ENCODE measurements around the gene GPR141.

GPR141 gene, protein sequence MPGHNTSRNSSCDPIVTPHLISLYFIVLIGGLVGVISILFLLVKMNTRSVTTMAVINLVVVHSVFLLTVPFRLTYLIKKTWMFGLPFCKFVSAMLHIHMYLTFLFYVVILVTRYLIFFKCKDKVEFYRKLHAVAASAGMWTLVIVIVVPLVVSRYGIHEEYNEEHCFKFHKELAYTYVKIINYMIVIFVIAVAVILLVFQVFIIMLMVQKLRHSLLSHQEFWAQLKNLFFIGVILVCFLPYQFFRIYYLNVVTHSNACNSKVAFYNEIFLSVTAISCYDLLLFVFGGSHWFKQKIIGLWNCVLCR

DNA sequence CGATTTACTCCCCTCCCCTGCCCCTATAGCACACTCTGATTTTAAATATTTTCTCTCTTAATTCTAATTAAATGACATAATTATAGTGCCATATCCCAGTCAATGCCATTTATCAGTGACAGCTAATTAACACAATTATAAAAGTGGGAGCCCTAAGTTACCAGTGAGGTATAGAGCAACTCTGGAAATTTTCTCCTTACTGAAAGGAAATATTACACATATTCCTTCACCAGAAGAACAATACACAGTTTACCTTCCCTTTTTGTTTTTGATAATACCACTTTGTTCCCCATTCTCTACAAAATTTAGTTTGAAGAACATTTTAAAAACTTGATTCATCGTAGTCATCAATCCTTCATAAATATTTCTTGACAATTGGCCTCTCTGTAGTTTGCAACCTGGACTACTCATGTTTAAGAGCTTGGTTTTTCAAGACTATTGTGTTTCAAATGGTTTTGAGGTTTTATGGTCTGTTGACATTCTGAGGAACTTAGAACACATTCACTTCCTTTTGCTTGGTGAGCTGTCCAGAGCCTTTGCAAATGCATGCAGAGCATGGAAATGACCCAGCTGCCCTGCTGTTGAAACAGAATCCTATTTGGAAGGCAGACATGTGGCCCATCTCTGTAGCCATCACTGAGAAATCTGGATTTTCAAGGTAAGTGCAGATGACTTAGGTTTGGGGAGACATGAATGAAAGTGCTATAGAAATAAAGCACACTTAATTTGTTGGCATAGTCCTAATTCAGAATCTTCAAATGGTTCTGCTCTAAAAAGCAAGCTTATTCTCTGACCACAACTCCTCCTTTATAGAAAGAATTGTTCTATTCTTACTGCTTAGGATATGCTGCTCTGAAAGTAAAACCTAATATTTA is at the start of gene GPR141:
Gene GPR141, plus strand, starts transcription at position 521 of the 875 bp plus-strand sequence. CDS start 56,628 bp downstream, outside the sequence.
- peak; percentile 73 for DNase-seq (ENCODE audit: low spot score)

DNA sequence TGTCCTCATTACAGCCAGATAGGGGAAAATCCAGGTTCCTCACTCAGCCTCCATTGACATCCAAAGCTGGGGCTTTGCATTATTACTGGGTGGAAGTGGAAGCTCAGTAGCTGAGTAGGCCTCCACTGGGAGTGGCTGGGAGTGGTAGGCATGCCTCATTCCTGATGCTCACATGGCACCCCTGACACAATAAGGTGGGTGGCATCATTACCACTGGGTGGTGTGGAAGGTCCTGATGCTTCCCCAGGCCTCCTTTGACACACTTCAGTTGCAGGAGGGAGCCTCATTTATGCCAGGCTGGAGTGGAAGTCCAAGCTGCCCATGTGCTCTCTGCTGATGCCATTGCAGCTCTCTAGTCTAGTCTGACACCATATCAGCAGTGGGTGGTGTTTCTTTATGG is 48.2 kb upstream of the GPR141 start:
- DNase-seq (ENCODE audit: low spot score), result no peak

DNA sequence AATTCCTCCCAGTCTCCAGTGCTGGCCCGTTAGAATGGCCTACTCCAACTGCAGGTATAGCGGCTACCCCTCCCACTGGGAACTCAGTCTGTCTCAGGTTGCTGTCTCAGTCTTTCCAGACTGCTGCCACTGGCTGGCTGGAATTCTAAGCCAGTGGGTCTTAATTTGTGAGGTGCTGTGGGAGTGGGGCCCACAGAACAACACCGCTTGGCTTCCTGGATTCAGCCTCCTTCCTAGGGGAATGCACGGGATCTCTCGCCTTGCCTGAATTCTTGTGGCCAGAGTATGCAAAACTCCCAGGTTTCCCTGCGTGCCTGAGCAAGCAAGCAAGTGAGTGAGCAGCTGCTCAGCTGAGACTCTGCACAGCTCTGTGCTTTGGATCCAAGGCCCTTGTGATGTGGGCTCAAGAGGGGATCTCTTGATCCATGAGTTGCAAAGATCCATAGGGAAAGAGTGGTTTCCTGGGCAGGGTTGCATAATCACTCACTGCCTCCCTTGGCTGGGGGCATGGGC is 41.5 kb upstream of the GPR141 start:
- no peak for DNase-seq (ENCODE audit: low spot score)

DNA sequence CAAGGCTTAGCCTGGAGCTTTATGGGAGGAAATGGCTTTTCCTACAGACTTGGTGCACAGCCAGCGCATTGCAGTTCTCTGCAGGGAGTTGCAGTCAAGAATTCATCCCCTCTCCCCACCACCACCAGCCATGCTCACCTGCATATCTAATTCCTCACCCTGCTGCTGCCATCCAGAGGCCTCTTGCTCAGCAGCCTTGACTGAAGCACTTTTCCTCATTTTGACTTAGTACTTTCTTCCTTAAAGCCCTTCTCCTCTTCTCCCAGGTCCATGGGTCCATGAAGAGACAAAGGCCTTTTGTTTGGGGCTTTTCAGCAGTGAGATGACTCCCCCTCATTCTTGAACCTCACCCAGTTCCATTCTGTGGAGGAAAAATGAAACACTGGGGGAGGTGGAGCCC is 39.7 kb upstream of the GPR141 start:
- DNase-seq (ENCODE audit: low spot score), result peak; percentile 40

DNA sequence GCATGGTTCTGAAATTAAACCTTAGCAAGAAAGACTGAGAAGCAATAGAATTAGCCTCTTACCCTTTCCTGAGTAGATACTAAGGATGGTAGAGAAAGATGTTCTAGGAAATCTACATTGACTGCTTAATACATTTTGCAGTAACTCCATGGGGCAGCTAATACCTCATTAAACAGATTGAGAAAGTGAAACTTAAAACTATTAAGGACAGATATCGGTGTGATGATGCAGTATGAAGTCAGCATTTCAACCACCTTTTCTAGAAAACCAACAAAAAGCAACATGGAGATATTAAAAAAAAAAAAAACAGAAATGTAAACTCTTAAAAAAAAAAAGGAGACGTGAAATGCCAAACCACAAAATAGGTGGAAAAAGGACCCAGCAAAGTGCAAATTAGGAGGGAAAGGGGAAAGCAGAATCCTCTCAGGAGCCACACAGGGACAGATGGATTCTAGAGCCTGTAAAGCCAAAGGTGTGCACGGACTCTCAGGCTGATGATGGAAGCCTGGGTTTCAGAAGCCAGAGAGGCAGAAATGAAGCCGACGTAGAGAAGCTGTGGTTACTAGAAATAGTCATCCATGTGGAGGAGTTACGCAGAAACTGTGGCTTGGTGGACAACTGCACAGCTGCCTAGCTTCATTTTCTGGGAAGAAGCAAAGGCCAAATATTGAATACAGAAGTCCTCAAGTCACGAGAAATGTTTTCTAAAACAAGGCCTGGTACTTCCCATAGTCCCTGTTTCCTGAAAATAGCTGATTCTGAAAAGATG is 38.1 kb upstream of the GPR141 start:
- DNase-seq (ENCODE audit: low spot score), result peak; percentile 20

DNA sequence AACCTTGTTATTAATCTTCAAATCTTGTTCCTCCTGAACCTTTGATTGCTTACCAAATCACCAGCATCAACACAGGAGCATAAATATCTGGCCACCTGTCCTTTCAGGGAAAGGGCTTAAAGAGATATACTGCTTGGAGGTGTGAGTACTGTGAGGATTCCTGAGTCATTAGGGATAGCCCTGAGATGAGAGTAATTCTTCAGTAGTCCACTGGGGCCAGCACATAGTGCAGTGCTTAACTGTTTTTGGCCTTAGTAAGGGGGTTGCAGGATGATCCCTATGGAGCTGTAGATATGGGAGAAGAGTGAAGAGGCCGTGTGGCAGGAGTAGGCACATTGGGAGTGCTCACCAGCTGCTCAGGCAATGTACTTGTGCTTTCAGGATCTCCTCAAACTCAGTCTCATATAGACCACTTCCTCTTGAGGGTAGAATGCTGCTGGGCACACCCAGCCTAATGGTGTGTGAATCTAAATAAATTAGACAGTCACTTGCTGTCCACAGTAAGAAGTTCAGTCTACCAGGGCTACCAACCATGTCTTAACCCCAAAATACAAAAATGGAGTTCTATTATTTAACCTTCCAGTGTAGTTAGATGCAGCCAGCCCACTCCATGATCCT is 26.5 kb upstream of the GPR141 start:
- DNase-seq (ENCODE audit: low spot score), result no peak

DNA sequence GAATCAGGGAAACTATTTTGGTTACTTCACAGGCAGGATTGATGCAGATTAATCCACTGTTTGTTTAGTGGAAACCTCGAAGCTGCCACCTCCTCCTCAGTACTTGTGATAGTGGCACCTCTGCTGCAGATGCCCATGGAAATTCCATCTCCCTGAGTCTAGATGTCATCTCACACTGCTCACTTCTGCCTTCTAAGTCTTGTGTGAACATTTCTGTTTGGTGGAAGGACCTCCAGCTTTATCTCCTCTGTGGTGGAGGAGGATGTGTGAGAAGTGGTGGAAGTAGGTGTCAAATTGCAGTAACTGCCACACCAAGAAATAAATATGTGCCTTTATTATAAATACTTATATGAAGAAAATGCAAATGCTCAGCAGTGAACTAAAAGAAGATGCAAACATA is 25.8 kb upstream of the GPR141 start:
- DNase-seq (ENCODE audit: low spot score), result no peak

DNA sequence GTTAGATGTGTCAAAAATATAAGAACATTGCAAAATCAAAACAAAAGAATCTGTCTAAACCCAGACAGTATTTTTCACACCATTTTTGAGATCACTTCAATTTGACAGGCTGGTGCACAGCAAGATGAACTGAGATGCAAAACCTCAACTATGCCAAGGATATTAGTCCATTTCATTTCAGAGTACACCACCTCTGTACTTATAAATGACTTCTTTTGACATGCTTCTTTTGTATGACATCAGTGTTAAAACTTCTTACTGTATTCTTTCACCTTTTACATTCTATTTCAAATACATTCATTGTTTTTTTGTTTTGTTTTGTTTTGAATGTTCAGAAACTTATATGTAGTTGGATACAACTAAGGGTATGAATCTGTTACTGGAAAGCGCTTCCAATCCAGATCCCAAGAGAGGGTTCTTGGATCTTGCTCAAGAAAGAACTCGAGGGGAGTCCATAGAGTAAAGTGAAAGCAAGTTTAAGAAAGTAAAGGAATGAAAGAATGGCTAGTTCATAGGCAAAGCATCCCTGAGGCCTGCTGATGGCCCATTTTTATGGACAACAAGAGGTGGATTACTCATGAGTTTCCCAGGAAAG is 23.5 kb upstream of the GPR141 start:
- DNase-seq (ENCODE audit: low spot score), result no peak

DNA sequence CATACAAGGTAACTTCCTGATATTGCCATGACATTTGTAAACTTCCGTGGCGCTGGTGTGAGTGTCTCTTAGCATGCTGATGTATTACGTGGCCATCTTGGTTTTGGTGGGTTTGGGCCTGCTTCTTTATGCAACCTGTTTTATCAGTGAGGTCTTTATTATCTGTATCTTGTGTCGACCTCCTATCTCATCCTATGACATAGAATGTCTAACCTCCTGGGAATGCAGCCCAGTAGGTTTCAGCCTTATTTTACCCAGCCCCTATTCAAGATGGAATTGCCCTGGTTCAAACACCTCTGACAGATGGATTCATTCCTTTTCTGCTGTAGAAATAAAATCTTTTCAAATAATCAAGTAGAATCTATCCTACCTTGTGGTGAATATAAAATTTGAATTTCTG is 23.0 kb upstream of the GPR141 start:
- no peak for DNase-seq (ENCODE audit: low spot score)

DNA sequence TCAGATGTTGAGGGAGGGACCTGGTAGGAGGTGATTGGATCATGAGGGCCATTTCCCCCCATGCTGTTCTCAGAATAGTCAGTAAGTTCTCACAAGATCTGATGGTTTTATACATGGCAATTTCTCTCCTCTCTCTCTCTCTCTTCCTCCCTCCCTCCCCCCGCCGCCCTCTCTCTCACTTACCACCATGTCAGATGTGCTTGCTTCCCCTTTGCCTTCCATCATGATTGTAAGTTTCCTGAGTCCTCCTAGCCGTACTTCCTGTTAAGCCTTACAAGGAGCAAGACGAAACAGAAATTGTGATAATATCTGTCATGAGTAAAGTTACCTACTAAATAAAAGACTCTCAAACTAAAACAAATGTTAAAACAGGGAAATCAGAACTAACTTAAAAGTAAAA is 19.9 kb upstream of the GPR141 start:
- DNase-seq (ENCODE audit: low spot score), result no peak

DNA sequence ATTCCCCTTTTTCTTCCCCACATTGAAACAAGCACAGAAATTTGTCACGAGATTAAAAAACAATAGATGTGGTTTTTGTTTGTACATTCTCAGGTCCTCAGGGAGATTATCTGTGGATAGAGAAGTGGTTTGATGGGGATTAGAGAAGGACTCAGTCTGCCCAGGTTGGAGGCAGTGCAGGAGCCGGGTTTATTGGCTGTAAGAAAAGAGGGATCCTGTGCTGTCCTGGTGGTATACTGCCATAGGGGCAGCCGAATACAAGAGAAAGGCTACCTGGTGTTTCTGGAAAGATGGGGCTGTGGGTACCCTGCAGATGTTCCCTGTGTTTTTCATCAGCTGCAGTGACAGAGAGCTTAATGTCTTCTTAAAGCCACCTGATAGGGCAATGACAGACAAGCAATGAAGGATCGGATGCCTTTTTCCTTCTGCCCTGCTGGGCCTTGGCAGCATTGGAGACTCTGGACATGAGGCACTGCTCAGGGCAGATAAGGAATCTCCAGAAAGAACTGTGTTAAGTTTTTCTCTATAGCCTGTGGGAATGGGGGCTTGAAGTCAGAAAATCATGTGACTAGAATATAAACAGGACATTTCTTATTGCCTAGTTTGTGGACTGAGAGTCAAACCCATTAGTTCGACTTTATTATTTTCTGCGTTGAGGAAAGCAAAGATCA is 18.1 kb upstream of the GPR141 start:
- DNase-seq (ENCODE audit: low spot score), result no peak

DNA sequence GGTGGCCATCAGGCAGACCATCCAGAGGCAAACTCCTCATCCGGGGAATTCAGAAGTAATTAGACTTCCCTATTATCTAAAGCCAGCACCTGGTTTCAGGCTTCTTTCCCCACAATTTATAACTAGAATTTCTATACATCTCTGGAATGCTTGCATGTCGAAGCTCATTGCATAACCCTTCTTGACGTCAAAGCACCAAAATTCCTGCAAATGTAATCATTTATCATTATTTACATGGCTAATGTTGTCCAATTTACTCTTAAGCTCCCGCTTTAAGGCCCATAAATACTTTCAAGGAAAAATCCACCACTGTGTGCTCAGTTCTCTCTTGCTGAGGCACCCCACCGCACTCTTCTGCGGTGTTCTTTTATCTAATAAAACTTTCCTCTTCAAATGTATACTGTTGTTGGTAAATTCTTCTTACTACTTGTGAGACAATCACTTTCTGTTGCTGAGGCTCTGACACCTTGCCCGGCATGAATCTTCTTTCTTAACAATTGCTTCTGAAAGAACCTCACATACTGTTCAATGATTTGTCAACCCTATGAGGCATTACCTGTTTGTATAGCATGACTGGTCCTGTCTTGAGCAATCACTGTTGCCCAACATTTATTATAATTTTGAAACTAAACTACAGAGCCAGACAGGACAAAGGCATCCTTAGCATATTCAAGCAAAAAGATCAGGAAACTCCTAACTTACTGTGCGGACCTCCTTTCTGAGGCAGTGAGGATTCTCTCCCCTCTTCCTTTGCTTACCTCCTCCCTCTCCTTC is 17.4 kb upstream of the GPR141 start:
- no peak for DNase-seq (ENCODE audit: low spot score)

DNA sequence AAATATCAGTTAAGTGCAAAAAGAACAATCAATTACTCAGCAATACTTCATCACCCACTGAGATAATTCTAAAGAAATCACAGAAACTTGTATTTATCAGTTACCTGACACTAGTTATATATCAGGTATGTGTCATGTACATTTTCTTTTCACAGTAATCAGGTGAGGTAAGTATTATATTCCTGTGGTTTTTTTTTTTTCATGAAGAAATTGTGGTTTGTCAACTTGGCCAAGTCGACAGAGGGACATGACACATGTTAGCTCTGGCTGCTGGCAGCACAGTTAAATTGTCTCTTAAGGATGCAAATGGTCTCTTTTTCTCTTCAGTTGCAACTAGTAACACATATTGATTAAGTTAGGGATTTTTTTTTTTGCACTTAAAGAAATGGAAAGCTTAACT is 13.7 kb upstream of the GPR141 start:
- DNase-seq (ENCODE audit: low spot score), result no peak

DNA sequence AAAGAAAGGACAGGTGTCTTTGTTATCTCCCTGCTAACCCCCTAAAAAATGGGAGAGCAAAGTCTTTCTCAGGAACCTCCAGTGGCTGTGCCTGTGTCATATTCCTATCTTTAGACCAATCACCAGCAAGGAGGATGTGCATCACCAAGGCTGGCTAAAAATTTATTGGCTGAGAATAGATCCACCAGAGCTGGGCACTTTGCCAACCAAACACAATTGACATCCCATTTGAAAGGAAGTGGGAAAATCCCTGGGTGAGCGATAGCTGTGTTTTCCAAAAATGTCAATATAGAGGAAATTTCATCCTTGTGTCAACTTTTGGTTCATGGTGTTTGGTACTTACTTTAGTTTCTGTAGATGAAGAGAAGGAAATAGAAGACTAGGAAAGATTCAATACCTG is 13.1 kb upstream of the GPR141 start:
- DNase-seq (ENCODE audit: low spot score), result no peak

DNA sequence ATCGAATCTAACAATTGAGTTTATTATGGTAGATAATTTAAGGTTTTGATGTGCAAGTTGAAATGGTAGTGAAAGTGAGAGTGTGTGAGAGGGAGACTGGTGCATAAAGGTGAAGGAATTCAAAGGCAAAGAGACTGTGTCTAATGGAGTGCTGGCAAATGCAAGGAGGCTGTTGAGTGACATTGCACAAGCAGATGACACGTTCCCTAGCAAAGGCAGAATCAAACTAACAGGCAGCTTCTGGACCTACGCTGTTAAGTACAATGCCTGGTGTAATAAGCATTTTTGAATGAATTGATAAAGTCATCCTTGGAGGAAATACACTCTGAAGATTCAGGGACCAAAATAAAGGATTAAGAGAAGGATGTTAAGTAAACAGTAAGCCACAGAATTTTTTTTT is 11.7 kb upstream of the GPR141 start:
- DNase-seq (ENCODE audit: low spot score), result no peak

DNA sequence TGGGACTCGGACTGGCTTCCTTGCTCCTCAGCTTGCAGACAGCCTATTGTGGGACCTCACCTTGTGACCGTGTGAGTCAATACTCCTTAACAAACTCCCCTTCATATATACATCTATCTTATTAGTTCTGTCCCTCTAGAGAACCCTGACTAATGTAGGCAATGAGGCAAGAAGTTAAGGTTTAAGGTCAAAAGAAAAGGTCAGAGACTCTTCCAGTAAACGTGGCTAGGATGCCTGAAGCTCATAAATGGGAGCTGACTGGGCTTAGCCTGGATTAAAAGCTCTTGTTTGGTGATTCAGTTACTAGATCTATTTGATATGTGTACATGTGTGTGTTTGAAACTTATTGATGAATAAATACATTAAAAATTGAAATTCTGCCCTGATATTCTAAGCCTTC is 10.6 kb upstream of the GPR141 start:
- DNase-seq (ENCODE audit: low spot score), result no peak

DNA sequence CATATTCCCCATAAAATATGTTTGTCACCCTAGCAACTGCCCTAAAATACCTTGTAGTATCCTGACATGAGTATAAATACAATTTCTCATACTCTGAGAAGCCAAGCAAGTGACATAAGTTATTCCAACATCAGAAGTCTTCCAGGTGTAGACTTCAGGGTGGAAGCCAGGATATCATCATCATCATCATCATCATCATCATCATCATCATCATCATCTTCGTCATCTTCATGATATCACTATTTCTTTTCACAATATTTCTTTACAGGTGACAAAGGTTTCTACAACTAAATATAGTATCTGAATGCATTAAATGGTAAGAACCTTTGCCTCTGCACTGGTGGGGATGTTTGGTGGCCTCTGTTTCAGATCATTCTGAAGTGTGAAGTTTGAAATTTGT is 10.0 kb upstream of the GPR141 start:
- no peak for DNase-seq (ENCODE audit: low spot score)

DNA sequence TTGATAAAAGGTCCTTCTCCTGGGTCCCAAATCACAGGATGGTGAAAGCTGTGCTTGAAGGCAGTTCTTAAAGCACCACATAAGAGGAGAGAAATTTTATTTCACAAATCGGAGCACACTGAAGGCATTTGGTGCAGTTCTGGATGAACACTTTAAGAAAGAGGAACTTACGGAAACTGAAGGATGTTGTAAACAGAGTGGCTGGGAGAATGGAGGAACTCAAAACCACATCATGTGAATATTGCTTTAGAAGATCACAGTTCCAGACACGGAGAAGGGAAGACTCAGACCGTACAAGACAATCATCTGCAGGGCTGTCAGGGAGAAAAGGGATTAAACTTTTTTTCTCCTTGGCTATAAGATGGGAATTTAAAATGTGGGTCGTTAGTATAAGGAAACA is 9.0 kb upstream of the GPR141 start:
- peak; percentile 77 for DNase-seq (ENCODE audit: low spot score)

DNA sequence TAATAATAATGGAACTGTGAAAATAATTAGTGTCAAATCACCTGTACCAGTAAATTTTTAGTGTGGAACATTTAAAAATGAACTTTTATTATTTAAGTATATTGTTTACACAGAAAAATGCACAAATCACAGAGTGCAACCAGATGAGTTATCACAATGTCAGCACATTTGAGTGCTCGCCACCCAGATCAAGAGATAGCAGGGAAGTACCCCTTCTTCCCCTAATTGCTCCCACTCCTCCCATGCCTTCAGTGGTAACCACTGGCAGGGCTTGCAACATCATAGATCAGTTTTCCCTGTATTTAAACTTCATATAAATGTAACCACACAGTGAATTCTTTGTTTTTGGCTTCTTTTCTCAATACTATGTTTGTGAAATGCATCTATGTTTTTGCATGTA is 7.8 kb upstream of the GPR141 start:
- no peak for DNase-seq (ENCODE audit: low spot score)

DNA sequence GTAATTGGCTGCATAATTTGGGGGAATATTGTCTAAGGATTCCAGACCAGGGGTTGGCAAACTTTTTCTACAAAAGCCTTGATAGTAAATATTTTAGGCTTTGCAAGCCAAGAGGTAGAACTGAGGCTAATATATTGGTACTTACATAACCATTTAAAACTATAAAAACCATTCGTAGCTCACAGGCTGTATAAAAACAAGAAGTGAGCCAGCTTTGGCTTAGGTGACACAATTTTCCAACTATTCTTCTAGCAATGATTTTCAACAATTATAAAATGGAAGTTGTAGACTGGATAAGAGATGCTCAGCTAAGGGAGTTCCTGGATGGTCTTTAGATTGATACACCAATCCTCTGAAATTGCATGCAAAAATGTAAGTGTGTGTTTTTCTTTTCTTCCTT is 1.4 kb downstream of the GPR141 start:
- no peak for DNase-seq (ENCODE audit: low spot score)

Measured in pons (tissue), 1 donor.